Measurements from ENCODE around the gene THSD8.

DNA sequence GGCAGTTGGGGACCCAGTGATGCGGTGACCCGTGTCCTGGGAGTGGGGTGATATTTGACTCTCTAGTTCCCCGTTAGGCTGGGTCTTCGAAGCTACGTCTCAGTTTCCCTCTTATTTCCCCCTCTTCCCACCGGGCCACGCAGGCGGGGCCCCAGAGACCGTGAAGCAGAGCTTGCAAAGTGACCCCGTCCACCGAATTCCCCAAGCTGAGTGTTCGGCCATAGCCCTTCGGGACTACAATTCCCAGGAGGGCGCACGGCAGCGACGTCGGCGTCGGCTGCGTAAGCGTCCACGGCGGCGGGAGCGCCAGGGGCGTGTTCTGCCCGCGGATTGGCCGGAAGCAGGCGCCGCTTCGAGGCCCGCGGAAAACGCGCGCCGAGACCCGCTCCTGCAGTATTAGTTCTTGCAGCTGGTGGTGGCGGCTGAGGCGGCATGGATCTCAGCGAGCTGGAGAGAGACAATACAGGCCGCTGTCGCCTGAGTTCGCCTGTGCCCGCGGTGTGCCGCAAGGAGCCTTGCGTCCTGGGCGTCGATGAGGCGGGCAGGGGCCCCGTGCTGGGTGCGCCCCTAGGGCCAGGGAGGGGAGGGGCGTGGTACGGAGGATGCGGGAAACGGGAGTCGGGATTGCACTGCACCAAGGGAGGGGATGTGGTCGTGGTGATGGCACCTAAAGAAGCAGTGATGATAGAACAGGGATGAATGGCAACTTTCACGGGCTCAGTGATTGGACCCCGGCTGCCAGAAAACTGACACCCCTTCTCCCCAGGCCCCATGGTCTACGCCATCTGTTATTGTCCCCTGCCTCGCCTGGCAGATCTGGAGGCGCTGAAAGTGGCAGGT, 4.6 kb downstream of the THSD8 start, which contains the start of gene RNASEH2A:
- peak; percentile 51 for TF ChIP-seq YY1 (IDR thresholded peaks at IDR 0.05; ENCODE audit: insufficient read depth, insufficient read length)
- no peak for TF ChIP-seq ZNF274 (IDR thresholded peaks at IDR 0.05; ENCODE audit: low read depth, low read length)
